ENCODE measurements around the gene EFCAB8. TPM values are rescaled to one million over a fixed set of nuclear protein-coding genes. Genes with fewer than 3 reads are reported as not detected.

The EFCAB8 gene
- total RNA-seq, 1 donor from 2014 or later = not detected

DNA sequence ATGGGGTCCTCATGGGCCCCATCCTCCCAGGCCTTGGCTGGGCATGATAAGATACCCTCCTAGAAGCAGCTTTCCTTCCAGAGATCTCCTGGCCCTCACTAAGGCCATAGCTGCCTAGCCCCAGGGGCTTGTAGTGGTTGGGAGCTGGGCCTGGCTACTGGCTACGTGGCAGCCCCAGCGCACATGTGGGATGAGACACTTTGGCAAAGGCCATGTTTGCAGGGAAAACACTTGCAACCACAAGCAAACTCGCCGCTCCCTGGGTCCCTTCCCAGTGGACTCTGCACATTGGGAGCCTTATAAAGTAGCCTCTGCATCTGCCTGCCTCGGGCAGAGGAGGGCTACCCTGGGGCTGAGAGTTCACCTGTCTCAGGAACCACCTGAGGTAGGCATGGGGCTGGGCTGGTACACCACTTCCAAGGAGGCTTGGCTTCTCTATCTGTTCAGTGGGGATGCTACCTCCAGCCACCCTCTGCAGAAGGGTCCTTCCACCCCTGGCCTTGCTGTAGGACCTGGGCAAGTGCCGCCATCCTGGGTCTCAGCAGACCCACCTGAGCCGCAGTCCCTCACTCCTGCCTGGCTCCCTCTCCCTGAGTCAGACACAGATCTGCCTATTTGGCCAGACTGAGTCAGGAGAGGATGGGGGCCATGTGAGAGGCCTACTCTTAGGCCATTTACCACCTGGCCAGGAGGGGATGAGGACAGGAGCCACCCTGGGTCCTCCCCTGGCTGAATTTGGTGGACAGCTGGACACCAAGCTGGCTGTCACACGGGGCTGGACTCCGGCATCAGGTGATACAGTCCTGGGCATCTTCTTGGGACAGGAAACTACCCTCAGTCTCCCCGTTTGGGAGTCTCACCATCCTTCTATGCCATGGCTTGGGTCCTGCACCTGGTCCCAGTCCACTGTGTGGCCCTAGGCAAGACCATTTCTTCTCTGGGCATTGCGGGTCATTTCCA is 148.9 kb downstream of the EFCAB8 start, which contains the start of gene BPIFB2:
Gene BPIFB2, plus strand, starts transcription at position 329 of the 960 bp plus-strand sequence. CDS start 871 bp downstream, outside the sequence.
- H3K4me3 ChIP-seq (ENCODE audit: low read depth, low read length) = no peak within 1 kb of the TSS
- DNase-seq (ENCODE audit: low read depth) = no peak
- TF ChIP-seq, protein P1, sequence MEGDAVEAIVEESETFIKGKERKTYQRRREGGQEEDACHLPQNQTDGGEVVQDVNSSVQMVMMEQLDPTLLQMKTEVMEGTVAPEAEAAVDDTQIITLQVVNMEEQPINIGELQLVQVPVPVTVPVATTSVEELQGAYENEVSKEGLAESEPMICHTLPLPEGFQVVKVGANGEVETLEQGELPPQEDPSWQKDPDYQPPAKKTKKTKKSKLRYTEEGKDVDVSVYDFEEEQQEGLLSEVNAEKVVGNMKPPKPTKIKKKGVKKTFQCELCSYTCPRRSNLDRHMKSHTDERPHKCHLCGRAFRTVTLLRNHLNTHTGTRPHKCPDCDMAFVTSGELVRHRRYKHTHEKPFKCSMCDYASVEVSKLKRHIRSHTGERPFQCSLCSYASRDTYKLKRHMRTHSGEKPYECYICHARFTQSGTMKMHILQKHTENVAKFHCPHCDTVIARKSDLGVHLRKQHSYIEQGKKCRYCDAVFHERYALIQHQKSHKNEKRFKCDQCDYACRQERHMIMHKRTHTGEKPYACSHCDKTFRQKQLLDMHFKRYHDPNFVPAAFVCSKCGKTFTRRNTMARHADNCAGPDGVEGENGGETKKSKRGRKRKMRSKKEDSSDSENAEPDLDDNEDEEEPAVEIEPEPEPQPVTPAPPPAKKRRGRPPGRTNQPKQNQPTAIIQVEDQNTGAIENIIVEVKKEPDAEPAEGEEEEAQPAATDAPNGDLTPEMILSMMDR (conservative IDR thresholded peaks at IDR 0.05; ENCODE audit: low read depth, low read length) = no peak

DNA sequence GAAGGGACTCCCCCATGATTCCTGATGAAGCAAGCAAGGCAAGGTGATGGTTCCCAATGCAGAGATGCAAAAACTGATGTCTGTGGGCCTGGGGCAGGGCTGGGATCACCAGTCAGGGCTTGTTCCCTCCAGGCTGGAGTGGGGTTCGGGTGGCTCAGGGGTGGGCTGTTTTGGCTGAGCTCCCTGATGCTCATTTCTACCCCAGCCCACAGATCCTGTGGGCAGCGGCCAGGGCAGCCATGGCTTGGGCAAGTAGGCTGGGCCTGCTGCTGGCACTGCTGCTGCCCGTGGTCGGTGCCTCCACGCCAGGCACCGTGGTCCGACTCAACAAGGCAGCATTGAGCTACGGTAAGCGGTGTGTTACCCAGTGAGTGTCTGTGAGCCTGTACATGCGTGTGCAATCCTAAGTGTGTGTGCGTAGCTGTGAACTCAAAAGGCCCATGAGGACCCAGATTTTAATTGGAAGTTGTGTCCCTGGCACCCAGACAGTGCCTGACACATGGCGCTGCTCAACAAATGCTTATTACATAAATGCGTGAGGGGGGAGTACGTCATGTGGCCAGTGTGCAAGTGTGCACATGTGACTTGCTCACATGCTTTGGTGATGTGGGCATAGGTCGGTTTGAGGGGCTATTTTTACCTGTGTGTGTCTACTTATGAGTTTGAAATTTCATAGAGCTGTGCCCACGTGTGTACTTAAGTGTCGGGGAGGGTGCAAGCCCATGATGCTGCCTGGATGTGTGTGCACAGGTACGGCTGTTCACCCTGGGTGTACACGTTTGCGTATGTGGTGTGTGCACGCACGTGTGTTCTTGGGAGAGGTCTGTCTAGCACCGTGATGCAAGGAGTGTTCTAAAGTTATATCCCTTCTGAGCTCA is 149.9 kb downstream of the EFCAB8 start:
- no peak overlapping the region for H3K4me3 ChIP-seq (ENCODE audit: low read depth, low read length)
- TF ChIP-seq, protein P1 (conservative IDR thresholded peaks at IDR 0.05; ENCODE audit: low read depth, low read length) = no peak
- no peak for DNase-seq (ENCODE audit: low read depth)

DNA sequence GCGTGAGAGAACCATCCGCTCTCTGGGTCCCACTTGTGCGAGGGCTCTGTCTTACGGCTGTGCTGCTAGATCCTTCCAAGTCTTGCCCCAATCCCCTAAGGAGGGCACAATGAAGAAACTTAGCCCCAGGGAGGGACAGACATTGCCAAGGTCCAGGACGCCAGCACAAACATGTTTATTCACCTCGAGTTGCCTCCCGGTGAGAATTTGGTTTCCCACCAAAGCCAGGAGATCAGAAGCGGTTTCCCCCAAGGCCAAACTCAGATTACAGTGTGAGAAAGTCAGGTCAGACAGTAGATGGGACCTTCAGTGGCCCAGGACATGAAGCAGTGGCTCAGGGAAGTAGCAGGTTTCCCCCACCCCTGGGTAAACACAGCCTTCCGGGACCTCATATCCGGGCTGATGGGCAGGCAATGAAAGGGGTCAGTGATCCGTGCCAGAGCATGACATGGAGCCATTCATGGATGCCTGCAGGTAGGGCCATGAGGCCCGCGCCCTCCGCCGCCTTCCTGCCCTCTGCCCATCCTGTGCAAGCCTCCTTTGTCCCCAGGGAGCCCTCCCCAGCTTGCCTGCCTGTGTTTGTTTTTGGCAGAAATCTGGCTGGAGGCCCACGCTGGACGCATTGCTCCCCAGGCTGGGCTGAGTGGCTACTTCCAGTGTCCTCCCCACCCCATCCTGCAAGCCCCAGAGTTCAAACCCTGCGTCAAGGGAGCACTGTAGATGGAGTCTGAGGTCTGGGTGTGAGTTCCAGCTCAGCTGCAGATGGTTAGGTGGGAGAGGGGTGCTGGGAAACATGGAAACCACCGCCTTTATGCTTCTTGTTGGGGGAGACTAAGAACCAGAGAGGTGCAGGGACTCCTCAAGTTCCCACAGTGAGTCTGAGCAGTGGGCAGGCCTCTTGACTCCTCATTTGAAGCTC is 150.8 kb downstream of the EFCAB8 start:
- H3K4me3 ChIP-seq (ENCODE audit: low read depth, low read length) = no peak overlapping the region
- no peak for DNase-seq (ENCODE audit: low read depth)
- TF ChIP-seq, protein P1 (conservative IDR thresholded peaks at IDR 0.05; ENCODE audit: low read depth, low read length) = no peak

DNA sequence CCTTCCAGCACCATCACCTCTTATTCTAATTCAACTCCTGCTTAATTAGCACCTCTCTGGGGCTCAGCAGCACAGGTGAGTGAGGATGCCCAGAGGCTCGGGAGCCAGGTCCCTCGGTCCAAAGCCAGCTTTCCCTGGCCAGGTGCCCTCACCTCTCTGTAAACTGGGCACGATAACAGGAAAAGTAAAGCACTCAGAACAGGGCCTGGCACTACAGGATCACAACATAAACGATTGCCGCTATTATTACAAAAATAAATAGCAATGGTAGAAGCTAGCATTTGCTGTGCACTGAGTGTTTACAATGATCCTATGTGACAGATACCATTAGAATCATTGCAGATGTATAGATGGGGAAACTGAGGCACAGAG is 151.4 kb downstream of the EFCAB8 start:
- no peak for DNase-seq (ENCODE audit: low read depth)
- no peak overlapping the region for H3K4me3 ChIP-seq (ENCODE audit: low read depth, low read length)
- TF ChIP-seq, protein P1 (conservative IDR thresholded peaks at IDR 0.05; ENCODE audit: low read depth, low read length) = no peak

DNA sequence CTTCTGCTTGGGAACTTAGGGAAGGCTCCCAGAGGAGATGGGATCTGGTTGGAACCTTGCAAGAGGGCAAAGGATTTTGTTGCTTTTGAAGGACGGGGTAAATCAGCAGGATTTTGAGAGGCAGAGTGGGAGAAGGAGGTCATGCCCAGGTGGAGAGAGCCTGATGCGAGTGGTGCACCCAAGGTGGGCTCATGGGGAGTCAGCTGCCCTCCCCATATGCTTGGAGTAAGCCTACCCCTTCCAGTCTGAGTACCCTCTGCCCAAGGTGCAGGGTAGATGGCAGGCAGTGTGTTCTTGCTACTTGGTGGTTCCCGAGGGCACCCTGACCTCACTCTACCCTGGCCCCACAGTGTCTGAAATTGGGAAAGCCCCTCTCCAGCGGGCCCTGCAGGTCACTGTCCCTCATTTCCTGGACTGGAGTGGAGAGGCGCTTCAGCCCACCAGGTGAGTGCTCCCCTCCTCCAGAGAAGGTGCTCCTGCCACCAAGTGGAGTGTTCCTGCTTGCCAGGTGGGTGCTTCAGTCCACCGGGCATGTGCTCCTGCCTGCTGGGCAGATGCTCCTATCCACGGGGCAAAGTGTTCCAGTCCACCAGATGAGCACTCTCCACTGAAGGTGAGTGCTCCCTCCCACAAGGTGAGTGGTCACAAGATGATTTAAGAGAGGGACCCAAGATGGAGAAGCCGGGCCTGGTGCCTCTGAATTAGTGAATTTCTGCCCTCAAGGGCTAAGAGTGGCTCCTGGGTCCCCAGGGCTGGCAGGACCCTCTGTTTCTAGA is 152.1 kb downstream of the EFCAB8 start:
- TF ChIP-seq, protein P1 (conservative IDR thresholded peaks at IDR 0.05; ENCODE audit: low read depth, low read length) = no peak
- no peak for DNase-seq (ENCODE audit: low read depth)
- no peak overlapping the region for H3K4me3 ChIP-seq (ENCODE audit: low read depth, low read length)

Other genes starting within 250 kb of the EFCAB8 start
- gene C20orf203, start 185.0 kb upstream of the EFCAB8 start, total RNA-seq = not detected in 2 replicates
- gene COMMD7, start 115.5 kb upstream of the EFCAB8 start, total RNA-seq = 40.1 and 62.1 TPM in 2 replicates
- 14.2 and 21.2 TPM in 2 replicates for gene DNMT3B, start 96.5 kb upstream of the EFCAB8 start, total RNA-seq
- gene MAPRE1, start 39.0 kb upstream of the EFCAB8 start, total RNA-seq = 114 and 123 TPM in 2 replicates
- gene SUN5, start 145.5 kb downstream of the EFCAB8 start, total RNA-seq = not detected in 2 replicates
- gene BPIFB2, start 148.8 kb downstream of the EFCAB8 start, total RNA-seq = not detected in 2 replicates
- not detected in 2 replicates for gene BPIFB6, start 172.7 kb downstream of the EFCAB8 start, total RNA-seq
- gene BPIFB3, start 195.0 kb downstream of the EFCAB8 start, total RNA-seq = not detected in 2 replicates
- gene BPIFB4, start 220.7 kb downstream of the EFCAB8 start, total RNA-seq = not detected in 2 replicates